HepG2 (cell line): ENCODE data around the gene CTXN1. TPM values are rescaled to one million over a fixed set of nuclear protein-coding genes. Genes with fewer than 3 reads are reported as not detected.

ENCODE experiments used
- ARID3A ChIP-seq: IDR thresholded peaks from 2 replicates; pipeline ENCODE4 v1.6.1; 2012; ENCODE audit warnings: low read depth, low read length, improper control_type of control experiment
- CBX5 ChIP-seq: sonication (generic); formaldehyde crosslinking; IDR thresholded peaks from 2 replicates; pipeline ENCODE4 v1.4.0; 2020; ENCODE audit warnings: missing genetic modification reagents, borderline replicate concordance
- CEBPZ ChIP-seq: IDR thresholded peaks from 2 replicates; pipeline ENCODE4 v1.6.1; 2012; ENCODE audit warnings: low read length, improper control_type of control experiment
- FOXM1 ChIP-seq: sonication (generic); formaldehyde crosslinking; IDR thresholded peaks from 2 replicates; pipeline ENCODE4 v1.5.0; 2020; ENCODE audit warnings: missing genetic modification reagents
- KLF13 ChIP-seq: sonication (generic); formaldehyde crosslinking; IDR thresholded peaks from 2 replicates; pipeline ENCODE4 v1.4.0; 2020; ENCODE audit warnings: mild to moderate bottlenecking, missing genetic modification reagents
- MED8 ChIP-seq: sonication (generic); formaldehyde crosslinking; IDR thresholded peaks from 2 replicates; pipeline ENCODE4 v1.8.1; 2023; ENCODE audit warnings: mild to moderate bottlenecking, missing genetic modification reagents; ENCODE audit not compliant: insufficient replicate concordance
- NFYC ChIP-seq: IDR thresholded peaks from 2 replicates; pipeline ENCODE4 v1.6.1; 2016; ENCODE audit warnings: missing genetic modification reagents, missing compliant biosample characterization
- PITX1 ChIP-seq: sonication (generic); formaldehyde crosslinking; IDR thresholded peaks from 2 replicates; pipeline ENCODE4 v1.5.1; 2020; ENCODE audit warnings: mild to moderate bottlenecking, missing genetic modification reagents
- SMC3 ChIP-seq: IDR thresholded peaks from 2 replicates; pipeline ENCODE4 v1.6.1; 2011; ENCODE audit warnings: low read length, improper control_type of control experiment
- SRSF1 ChIP-seq: fragments of 200-400 bp; formaldehyde crosslinking; optimal IDR thresholded peaks from 2 replicates; pipeline ENCODE3; 2017; ENCODE audit warnings: mild to moderate bottlenecking, low read depth, low read length, moderate library complexity
- ZBTB42 ChIP-seq: sonication (generic); formaldehyde crosslinking; IDR thresholded peaks from 2 replicates; pipeline ENCODE4 v1.5.0; 2020; ENCODE audit warnings: mild to moderate bottlenecking, missing genetic modification reagents
- ZC3H4 ChIP-seq: sonication (generic); formaldehyde crosslinking; IDR thresholded peaks from 2 replicates; pipeline ENCODE4 v1.4.0; 2020; ENCODE audit warnings: missing genetic modification reagents, borderline replicate concordance
- ZNF264 ChIP-seq: sonication (generic); formaldehyde crosslinking; IDR thresholded peaks from 2 replicates; pipeline ENCODE4 v1.4.0; 2020; ENCODE audit warnings: missing genetic modification reagents
- ZNF33B ChIP-seq: sonication (generic); formaldehyde crosslinking; IDR thresholded peaks from 2 replicates; pipeline ENCODE4 v1.5.1; 2020; ENCODE audit warnings: mild to moderate bottlenecking, missing genetic modification reagents
- ZNF354B ChIP-seq: sonication (generic); formaldehyde crosslinking; IDR thresholded peaks from 2 replicates; pipeline ENCODE4 v1.8.0; 2022; ENCODE audit warnings: mild to moderate bottlenecking, missing genetic modification reagents
- ZNF572 ChIP-seq: sonication (generic); formaldehyde crosslinking; IDR thresholded peaks from 2 replicates; pipeline ENCODE4 v1.5.1; 2020; ENCODE audit warnings: mild to moderate bottlenecking, missing genetic modification reagents
- ZNF577 ChIP-seq: sonication (generic); formaldehyde crosslinking; IDR thresholded peaks from 2 replicates; pipeline ENCODE4 v1.4.0; 2020; ENCODE audit warnings: mild to moderate bottlenecking, low read depth, missing genetic modification reagents, borderline replicate concordance
- ZNF619 ChIP-seq: sonication (generic); formaldehyde crosslinking; IDR thresholded peaks from 2 replicates; pipeline ENCODE4 v1.4.0; 2020; ENCODE audit warnings: mild to moderate bottlenecking, missing genetic modification reagents
- ZNF652 ChIP-seq: IDR thresholded peaks from 2 replicates; pipeline ENCODE4 v1.6.1; 2016; ENCODE audit warnings: low read depth, borderline replicate concordance
- ZNF883 ChIP-seq: sonication (generic); formaldehyde crosslinking; IDR thresholded peaks from 2 replicates; pipeline ENCODE4 v1.5.1; 2020; ENCODE audit warnings: mild to moderate bottlenecking, missing genetic modification reagents; ENCODE audit errors: not compliant biosample characterization
- polyA plus RNA-seq, 8 experiments: library from polyadenylated mRNA; depleted of rRNA in 3 of 8; stranded (reverse) in 7 of 8; unstranded in 1 of 8; fragments of >200 nt; fragmentation: Illumina TruSeq in 4 of 8; extraction: Trizol in 4 of 8; gene quantifications; 2 replicates each; pipeline versions ENCODE4 v1.2.1 to v1.2.3, GENCODE V29; 2011 to 2016; ENCODE audit warnings: low read depth in 4 of 8, missing spikeins in 1 of 8, mixed read lengths in 1 of 8; ENCODE audit not compliant: insufficient read depth in 1 of 8
- total RNA-seq, 5 experiments: library from RNA; depleted of rRNA; stranded (reverse); fragments of >200 nt; fragmentation: Illumina TruSeq; extraction: Trizol; gene quantifications; 2 replicates each; pipeline ENCODE4 v1.2.3, GENCODE V29; 2016; ENCODE audit warnings: low read depth in 1 of 5
- TF ChIP-seq, protein P1 (sequence below): IDR thresholded peaks from 2 replicates; pipeline ENCODE4 v1.4.0; 2020; ENCODE audit warnings: mild to moderate bottlenecking, missing genetic modification reagents

Gene CTXN1
- total and polyA plus RNA-seq, 2 of the 13 experiments (the other 11 are each of a cell fraction or from before 2014, with no cell fraction given): 0.11 TPM; not detected in 1

DNA sequence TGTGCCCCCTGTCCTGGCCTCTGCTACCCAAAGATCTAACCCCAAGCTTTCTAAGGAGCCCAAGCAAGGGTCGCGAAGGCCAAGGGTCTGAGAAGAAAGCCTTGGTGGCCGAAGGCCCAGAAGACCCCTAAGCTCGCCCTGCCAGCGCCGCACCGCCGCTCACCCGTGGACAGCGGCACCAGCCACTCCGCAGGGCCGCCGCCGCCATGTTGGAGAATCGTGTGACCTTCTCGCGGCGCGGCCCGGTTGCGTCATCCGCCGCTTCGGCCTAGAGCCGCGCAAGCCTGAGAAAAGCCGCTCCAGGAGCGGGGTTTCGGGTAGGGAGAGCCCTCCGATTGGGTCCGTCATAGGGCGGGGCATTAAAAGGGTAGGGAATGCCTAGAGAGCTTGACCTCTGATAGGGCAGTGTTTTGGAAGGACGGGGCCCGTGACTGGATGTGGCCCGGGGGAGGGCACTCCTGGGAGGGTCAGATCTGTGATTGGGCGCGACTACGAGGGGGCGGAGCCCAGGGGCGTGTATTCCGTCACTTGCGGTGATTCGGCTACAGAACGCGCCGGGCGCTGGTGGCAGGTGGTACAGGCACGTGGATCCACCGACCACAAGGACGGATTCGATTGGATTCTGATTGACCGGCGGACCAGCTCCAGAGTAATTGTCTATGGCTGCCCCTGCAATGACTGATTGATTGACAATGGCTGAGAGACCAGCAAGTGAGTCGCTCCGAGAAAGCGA, 17.7 kb upstream of the CTXN1 start, which contains the start of gene TIMM44 (continued):
- TF ChIP-seq ZNF619 (CRISPR knock-in tag) (0 out of 2 replicates have a peak, but pooled peaks have one; percentile 30), NFYC (CRISPR knock-in tag) (peak; percentile 90), ZNF577 (CRISPR knock-in tag) (no peak), FOXM1 (CRISPR knock-in tag) (no peak), ZNF264 (peak; percentile 20; the same call in 1 of the 2 replicates), PITX1 (CRISPR knock-in tag) (peak; percentile 66), MED8 (CRISPR knock-in tag) (peak; percentile 34), KLF13 (no peak), ARID3A (peak; percentile 32; the same call in 1 of the 2 replicates), CEBPZ (no peak), ZNF883 (CRISPR knock-in tag) (peak; percentile 62), SMC3 (no peak), SRSF1 (peak; percentile 39), ZNF33B (CRISPR knock-in tag) (no peak), ZNF354B (CRISPR knock-in tag) (0 out of 2 replicates have a peak, but pooled peaks have one; percentile 76), ZNF652 (CRISPR knock-in tag) (no peak), ZC3H4 (CRISPR knock-in tag) (no peak), CBX5 (no peak), ZNF572 (no peak), ZBTB42 (0 out of 2 replicates have a peak, but pooled peaks have one; percentile 56)
- TF ChIP-seq, protein P1, sequence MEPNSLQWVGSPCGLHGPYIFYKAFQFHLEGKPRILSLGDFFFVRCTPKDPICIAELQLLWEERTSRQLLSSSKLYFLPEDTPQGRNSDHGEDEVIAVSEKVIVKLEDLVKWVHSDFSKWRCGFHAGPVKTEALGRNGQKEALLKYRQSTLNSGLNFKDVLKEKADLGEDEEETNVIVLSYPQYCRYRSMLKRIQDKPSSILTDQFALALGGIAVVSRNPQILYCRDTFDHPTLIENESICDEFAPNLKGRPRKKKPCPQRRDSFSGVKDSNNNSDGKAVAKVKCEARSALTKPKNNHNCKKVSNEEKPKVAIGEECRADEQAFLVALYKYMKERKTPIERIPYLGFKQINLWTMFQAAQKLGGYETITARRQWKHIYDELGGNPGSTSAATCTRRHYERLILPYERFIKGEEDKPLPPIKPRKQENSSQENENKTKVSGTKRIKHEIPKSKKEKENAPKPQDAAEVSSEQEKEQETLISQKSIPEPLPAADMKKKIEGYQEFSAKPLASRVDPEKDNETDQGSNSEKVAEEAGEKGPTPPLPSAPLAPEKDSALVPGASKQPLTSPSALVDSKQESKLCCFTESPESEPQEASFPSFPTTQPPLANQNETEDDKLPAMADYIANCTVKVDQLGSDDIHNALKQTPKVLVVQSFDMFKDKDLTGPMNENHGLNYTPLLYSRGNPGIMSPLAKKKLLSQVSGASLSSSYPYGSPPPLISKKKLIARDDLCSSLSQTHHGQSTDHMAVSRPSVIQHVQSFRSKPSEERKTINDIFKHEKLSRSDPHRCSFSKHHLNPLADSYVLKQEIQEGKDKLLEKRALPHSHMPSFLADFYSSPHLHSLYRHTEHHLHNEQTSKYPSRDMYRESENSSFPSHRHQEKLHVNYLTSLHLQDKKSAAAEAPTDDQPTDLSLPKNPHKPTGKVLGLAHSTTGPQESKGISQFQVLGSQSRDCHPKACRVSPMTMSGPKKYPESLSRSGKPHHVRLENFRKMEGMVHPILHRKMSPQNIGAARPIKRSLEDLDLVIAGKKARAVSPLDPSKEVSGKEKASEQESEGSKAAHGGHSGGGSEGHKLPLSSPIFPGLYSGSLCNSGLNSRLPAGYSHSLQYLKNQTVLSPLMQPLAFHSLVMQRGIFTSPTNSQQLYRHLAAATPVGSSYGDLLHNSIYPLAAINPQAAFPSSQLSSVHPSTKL: peak; percentile 53; the same call in 1 of the 2 replicates
